NOMO-1 (cell line): ENCODE measurements around the gene MTMR1.
A peak's percentile ranks its signal among the peaks of the same experiment; 100 is the strongest.

Experiments used
- DNase-seq, 2 experiments: peaks; one replicate each; lab custom pipeline; 2025; ENCODE audit not compliant: unreplicated experiment in 2 of 2; lab: John Stamatoyannopoulos, UW

Gene MTMR1

DNA sequence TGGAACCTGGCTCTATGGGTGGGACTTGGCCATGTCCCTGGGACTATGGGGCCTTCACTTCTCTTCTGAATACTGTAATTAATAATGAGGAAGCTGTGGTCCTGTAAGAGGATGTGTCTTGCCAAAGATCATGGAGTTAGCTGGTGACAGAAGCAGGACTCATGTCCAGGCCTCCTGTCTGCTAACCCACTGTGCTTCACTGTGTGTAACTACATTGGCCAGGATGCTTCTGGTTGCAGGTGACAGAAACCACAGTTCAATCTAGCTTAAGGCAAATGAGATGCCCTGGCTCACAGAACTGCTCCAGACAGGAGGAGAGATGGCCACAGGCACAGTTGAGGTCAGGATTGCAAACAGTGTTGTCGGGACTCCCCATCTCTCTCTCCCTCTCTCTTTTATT, 3.1 kb downstream of the MTMR1 start:
- peak in 1 of 2 experiments; percentile 32 for DNase-seq

DNA sequence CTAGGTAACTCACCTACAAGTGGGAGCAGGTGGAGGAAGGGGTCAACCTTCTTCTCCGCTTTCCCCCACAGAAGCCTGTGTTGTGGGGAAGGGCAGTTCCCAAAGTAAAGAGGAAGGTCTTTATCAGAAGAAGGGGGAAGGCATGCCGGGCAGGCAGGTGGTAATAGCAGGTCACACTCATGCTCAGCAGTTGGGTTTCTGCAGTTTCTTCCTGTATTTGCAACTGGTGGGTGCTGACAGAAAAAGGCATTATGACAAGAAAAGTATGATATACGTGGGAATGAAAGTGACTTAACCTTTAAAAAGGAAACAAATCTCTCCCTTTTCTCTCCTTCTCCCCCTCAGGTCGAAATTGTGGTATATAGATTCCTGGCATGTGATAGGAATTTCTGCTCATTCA, 3.7 kb downstream of the MTMR1 start:
- peak in 1 of 2 experiments; percentile 47 for DNase-seq

DNA sequence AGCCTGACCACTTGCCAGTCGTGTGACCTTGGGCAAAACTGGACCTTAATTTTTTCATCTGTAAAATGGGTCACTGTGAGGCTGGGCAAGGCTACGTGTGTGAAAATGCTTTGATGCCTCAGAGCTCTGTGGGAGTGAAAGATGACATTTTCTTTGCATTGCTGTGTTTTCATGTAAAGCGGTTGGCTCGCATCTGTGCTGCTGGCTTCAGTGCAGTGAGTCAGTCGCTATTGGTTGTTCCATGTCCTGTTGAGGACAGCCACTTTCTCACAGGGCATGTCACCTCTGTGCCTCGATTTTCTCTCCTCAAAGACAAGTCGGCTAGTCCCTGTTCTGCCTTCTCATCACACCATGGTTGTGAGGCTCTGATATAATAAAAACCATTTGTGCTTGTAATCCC, 4.4 kb downstream of the MTMR1 start:
- no peak for DNase-seq

DNA sequence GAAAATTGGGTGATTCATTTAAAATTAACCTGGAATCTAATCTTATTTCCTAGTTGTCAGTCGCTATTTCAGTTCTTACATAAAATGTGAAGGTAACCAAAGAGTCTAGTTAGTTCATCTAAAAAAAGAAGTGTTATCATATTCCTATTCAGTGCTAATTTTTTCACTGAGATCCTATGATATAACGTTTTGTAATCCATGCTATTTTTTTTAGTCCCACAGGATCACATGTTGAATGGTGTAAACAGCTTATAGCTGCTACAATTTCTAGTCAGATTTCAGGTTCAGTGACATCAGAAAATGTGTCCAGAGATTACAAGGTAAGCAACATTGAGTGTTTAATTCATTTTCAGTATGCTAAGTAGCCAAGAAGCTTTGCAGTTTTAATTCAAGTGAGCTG, 5.8 kb downstream of the MTMR1 start:
- DNase-seq: no peak

DNA sequence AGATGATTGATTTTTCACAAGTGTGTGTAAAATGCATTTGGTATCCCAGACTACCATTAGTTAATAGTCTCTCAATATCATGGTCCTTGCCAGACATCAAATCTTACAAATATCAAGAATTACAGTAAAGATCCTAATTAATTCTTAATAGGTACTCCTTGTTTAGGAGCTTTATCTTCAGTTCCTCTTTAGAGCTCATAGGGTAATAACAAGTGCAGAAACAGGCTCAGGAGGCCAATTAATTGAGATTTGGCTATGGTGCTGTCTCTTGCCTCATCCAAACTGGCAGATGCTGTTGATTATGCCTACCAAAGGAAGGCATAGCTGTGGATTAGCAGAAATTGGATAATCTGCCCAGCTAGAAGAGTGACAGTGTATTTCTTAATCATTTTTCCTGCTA, 6.9 kb downstream of the MTMR1 start:
- no peak for DNase-seq

DNA sequence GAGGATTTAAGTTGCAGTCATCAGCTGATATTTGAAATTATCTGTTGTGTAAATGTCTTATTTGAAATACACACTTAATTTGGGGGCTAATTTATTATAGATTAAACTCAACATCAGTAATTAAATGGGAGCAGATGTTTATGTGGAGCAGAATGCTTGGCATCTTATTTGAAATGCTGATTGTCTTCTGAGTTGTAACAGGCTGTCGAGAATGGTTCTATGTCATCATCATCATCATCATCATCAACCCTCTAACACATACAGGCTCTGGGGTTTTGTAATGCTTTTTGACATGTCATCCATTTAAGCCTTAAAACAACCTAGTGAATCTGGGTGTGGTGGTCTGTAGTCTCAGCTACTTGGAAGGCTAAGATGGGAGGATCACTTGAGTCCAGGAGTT, 8.2 kb downstream of the MTMR1 start:
- DNase-seq: no peak

DNA sequence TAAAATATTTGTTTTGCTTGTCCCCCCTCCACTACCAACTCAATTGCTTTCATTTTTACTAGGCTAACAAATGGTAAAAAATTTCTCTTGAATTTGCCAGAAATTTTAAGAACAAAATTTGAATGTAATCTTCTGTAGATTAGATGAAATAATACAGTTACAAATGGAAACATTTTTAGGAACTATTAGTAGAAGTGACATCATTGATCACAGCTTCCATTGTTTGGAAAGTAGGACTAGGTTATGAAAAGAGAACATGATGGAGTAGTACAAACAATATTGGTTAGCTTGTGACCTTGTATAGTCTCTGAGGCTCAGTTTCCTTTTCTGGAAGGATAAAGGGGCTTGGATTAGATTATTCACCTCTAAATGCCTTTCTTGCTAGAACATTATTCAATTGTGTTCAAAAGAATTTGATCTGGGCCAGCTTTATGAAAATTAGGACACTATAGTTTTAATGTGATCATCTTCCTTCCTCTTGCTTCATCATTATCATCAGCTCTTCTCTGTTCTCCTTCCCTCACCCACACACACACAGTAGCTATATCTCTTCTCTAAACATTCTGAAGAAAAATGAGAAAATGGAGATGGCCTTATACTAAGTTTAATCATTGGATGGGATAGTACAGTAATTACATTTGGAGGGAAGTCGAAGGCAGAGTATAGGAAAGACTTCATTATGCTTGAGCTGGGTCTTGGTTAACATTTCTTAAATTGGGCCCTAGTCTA, 9.9 kb downstream of the MTMR1 start:
- DNase-seq: no peak

DNA sequence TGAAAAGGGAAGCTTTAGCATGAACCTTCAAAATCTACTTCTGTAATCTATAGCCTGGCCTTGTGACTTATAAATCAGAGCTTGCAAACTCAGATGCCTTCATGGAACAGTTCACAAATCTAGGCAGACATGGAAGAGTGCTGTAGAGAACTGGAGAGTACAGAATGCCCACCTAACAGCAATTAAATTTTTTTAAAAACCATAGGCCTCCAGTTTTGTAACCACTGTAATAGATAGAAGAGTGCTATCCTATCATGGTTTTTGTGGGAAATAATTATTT, 10.4 kb downstream of the MTMR1 start:
- DNase-seq: no peak

DNA sequence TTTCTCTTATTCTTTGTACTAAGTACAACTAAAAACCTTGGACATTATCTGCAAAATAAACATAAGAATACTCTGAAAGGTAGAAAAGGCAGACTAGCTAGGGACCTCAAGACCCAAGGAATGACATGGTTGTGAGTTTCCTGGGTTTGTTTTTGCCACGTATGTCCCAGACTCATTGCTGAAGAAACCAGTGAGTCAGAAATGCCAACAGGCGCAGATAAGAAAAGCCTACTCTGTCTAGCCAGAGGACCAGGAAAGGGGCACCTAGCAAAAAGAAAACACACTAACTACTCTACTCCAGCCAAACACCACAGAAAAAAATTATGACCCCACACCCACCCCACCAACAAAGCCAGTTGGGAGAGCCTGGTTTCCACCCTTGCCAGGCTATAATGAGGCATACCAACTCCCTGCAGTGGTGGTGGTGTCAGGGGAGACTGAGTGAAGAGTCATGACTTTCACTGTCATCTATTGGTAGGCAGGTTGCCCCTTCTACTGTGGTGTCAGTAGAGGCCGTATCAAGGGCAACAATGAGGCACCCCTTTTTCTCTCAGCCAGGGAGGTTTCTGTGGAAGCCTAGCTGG, 10.9 kb downstream of the MTMR1 start:
- no peak for DNase-seq

DNA sequence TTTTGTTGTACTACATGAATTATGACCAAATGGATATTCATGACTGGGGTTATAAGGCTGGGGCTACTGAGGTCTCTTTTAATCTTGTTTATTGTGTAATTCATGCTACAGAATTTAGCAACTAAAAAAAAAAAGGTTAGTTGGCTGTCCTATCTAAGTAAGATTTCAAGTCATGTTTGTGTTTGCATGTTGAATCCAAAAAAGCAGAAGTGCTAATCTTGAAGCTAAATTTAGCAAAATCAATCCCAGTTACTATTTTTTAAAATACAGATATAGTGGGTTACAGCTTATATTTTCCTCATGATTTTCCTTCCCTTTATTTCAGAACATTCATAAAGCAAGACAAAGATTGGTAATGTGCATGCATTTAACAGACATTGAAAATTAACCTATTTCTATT, 19.4 kb downstream of the MTMR1 start:
- peak in 1 of 2 experiments; percentile 44 for DNase-seq

DNA sequence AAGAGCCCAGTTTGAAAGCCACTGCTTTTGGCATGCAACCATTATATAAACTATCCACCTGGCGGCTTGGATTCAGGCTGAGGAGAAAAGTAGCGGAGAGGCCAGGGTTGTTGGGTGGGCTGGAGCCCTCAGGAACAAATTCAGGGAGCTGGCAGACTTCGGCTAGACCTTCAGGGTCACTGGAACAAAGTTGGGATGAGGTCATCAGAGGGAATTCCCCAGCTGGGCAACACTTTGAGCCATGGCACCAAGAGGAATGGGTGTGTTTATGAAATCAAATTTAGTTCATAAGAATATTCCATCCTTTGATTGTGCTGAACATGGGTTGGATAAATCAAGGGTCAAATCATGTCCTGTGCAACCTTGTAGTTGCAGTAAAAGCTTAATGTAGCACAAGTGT, 22.0 kb downstream of the MTMR1 start:
- DNase-seq: no peak

DNA sequence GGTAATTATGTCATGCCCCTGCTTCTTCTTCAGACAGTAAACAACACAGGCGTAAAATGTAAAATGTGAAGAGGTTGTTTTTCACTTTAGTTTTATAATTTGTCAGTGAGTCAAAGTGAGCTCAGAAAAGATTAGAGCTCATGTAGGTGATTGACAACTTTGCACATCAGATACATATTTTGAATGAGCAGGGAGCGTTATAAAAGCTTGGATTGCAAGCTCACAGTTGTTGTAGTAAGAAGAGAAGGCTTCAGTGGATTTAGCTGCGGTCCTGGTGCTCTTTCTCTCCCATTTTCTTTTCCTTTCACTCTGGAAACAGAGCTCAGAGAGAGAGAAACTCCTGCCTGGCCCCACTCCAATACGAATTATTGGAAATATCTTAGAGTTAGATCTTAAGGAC, 26.4 kb downstream of the MTMR1 start:
- DNase-seq: no peak

DNA sequence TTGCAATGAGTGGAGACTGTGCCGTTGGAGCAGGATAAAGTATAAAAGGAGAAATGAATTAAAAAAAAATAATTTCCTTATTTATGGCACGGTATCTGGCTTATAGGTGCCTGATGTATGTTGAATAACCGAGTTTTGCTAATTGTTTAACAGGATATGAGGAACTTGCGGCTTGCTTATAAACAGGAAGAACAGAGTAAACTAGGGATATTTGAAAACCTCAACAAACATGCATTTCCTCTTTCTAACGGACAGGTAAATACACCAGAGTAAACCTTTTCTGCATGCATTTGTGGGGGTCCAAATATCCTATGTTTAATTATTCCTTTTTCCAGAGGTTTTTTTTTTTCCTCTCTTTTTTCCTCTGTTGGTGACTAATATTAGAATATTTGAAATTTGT, 36.8 kb downstream of the MTMR1 start:
- DNase-seq: no peak

DNA sequence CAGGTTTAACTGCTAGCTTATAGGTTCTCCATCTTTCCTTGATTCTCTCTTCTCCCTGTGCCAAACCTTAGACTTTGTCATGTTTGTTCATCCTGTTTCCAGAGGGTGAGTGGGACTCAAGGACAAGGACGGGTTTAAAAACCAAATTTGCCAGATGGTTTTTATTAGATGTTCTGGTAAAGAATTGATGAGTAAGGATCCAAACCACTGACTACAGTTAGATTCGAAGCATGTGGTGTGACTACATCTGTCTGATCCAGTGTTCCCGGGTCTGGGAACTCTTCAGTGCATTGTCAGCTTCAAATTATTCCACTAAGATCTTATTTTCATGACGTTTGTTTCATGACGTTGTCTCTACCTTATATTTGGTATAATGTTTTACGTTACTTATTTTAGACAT, 37.5 kb downstream of the MTMR1 start:
- no peak for DNase-seq

DNA sequence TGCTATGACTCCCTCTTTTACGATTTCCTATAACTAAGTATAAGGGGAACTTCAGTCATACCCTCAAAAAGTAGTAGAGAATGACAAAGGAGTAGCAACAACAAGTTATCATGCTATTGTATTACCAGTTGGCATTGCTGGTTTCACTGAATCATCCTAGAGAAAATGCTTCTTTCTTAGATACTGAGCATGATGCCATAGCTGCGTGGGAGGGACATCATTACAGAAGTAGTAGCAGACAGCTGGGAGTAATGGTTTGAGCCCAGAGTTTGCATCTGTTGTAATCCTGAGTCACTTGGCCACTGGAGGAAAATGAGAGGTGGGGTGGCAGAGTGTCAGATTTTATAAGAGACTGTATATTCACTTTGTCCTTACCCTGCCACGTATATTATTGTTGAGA, 38.6 kb downstream of the MTMR1 start:
- DNase-seq: no peak

DNA sequence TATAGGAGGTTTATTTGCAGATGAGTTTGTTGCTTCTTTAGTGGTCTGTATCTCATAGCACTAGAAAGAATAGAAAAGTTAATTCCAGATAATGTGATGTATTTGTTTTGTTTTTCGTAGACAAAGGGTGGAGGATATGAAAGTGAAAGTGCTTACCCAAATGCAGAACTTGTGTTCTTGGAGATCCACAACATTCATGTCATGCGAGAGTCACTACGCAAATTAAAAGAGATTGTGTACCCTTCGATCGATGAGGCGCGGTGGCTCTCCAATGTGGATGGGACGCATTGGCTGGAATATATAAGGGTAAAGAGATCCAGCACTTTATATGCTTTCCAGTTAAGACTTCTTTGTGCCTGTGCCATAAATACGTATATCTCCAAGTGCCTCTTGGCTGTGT, 43.3 kb downstream of the MTMR1 start:
- peak in 1 of 2 experiments; percentile 33 for DNase-seq

DNA sequence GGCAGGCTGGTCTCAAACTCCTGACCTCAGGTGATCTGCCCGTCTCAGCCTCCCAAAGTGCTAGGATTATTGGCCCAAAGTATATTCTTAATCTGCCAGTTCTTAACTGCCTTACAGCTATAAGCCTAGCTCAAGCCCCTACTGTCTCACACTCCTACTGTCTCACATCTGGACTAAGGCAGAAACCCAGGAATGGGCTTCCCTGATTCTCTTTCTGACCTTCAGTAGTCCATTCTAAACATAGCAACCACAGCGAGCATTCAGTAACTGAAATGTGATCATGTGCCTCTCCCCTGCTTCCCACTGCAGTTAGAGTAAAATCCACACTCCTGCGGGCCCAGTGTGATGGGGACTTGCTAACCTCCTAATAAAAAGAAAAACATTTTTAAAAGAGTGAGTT, 58.9 kb downstream of the MTMR1 start:
- no peak for DNase-seq

DNA sequence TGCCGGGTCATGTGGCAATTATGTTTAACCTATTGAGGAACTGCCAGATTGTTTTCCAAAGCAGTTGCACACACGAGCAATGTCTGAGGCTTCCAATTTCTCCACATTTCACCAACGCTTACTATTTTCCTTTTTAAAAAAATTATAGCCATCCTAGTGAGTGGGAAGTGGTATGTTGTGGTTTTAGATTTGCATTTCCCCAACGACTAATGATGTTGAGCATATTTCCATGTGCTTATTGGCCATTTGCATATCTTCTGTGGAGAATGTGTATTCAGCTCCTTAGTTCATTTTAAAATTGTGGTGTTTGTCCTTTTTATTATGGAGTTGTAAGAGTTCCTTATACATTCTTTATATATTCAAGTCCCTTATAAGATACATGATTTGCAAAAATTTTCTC, 60.2 kb downstream of the MTMR1 start:
- DNase-seq: no peak

DNA sequence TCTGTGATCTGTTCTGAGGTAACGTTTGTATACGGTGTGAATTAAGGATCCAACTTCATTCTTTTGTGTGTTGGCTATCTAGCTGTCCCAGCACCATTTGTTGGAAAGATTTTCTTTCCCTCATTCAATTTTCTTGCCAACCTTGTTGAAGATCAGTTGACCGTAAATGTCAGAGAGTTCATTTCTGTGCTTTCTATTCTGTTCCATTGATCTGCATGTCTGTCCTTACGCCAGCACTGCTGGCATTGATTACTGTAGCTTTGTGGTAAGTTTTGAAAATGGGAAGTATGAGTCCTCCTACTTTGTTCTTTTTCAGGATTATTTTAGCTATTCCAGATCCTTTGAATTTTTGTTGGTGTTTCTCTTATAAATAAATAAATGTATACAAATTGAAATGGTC, 60.8 kb downstream of the MTMR1 start:
- DNase-seq: no peak

DNA sequence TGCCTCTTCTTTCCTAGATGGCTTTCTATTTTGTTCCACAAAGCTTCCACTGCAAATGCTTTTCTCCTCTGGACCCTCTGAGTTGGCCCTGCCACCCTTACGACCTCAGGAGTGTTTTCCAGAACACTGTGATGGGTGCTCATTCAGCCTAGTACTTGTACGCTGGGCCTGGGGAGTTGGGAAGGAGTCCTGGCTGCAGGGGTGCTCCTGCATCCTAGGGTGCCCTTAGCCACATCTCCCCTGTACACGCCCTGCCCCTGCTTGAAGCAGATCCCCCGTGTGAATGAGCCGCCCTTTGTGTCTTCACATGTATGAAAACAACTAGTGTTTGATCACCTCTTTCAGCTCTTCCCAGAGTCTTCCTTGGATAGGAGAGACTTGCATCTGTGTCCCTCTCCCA, 64.2 kb downstream of the MTMR1 start:
- DNase-seq: no peak

DNA sequence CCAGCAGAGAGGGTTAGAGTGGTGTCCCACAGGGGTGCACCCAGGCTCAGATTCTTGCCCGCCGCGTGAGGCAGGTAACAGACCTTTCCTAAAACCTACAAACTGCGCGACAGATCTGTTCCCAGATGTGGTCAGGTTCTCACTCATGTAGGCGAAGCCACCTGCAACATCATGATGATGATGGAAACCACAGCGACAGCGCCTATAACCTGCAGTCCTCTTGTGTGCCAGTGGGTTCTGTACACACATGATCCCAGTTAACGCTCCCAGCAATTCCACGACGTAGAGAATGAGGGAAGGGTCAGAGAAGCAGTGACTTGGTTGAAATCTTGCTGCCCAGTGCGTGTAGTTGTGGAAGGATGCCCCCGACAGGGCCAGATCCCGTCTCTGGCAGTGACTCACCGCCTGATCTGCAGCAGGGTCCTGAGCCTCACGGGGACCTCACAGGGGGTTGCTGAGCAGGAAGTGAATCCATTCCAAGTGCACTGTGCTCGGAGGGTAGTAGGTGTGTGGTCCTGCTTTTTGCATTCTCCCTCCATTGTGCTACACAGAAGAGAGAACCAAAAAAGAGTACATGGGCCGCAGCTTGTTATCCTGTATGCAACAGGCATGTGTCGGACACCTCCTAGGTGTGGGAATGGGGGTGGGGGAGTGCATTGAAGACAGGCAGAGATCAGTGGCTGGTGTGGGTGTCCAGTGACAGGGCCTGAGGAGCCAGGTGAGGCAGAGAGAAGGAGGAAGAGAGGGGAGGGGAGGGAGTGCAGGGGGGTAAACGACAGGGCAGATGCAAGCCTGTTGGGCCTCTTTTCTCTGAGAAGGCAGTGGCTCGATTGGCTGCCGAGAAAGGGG, 66.6 kb downstream of the MTMR1 start:
- DNase-seq: no peak

DNA sequence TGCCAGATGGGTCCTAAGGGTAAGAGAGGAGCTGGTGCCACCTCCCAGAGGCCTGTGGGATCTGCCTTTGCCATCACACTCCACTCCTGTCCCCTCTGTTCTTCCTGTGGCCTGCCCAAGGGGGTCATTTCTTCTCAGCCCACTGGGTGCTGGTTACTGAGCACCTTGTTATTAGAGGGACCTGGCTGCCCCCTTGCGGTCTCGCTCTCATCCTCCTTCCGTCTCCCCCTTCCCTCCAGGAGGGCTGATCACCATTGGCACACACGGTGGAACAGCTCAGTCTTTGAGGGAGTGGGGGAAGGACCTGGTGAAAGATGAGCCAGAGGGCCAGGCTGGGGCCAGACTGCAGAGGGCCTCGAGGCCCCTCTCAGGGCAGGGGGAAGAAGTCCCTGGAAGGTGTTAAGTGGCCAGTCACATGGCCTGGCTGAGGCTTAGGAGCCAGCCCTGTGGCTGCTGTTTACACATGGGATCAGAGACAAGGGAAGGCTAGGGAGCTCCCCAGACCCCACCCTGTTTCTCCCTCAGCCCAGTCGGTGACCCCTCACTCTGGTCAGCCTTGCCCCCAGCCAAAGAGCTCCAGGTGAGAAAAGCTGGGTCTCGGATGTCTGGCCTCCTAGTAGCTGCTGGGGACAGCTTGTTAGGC, 68.1 kb downstream of the MTMR1 start:
- no peak for DNase-seq
